Urothelium cell line (cell line): ENCODE results near the gene EEPD1.

Experiments
- DNase-seq: peaks from one replicate; pipeline ENCODE4 v3.0.0; 2011; ENCODE audit warnings: low spot score, mixed read lengths
- FAIRE-seq: peaks from 2 replicates; lab custom pipeline; 2011; peaks lifted over from hg19 to GRCh38; lab: Jason Lieb, UNC

Gene EEPD1

DNA sequence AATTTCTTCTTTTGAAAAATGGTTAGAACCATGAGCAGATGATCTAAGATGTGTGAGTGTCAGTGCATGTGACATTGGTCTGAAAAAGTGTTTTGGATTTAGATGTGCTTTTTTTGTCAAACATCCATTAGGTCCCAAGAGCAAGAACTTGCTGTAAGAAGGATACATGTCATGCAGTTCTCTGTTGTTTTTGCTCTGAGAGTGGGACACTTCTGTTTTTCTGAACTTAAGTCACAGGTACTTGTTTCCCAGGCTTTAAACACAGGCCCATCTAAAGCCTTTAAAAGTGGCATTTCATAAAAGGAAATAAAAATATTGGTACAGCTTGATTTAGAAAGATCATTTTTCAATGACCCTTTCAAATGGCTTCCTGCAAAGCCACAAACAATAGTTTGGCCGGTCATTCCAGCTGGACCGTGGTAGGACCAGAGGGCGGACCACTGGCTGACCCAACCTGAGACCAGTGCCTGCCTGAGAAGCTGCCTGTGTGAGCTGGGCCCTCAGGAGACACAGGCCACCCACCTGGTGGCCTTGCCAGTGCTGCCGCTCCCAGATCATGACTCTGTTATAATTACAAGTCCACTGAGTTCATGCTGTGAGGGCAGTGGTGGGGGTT is 92.7 kb downstream of the EEPD1 start:
- DNase-seq (no peak), FAIRE-seq (no peak)

DNA sequence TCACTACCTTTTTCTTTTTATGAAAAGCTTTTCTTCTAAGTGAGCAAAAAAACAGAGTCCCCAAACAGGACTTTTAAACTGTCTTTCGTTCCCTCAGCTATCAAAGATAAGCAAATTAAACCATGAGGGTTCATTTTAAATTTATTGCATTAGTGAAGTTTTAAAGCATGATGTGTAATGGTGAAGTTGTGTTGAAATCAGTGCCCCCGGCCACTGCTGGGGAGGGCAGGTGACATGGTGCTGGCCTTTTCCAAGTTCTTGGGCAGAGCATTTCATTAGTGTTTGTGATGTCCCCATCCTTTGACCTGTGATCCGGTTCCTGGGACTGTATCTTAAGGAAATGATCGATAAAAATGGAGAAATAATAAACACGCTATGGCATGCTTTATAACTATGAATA is 96.0 kb downstream of the EEPD1 start:
- FAIRE-seq (no peak), DNase-seq (no peak)

DNA sequence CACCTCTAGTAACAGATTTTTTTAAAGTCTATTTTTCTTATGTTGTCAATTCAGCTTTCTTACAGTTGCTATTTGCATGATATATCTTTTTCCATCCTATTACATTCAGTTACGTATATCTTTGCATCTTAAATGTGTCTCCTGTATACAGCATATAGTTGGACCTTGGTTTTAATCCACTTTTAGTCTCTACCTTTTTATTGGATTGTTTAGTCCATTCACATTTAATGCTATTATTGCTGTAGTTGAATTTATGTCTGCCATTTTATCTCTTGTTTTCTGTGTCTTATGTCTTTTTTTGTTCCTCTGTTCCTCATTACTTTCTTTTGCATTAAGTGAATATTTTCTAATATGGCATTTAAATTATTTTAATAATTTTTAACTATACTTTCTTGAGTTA is 100.6 kb downstream of the EEPD1 start:
- FAIRE-seq, result no peak
- DNase-seq, result no peak

DNA sequence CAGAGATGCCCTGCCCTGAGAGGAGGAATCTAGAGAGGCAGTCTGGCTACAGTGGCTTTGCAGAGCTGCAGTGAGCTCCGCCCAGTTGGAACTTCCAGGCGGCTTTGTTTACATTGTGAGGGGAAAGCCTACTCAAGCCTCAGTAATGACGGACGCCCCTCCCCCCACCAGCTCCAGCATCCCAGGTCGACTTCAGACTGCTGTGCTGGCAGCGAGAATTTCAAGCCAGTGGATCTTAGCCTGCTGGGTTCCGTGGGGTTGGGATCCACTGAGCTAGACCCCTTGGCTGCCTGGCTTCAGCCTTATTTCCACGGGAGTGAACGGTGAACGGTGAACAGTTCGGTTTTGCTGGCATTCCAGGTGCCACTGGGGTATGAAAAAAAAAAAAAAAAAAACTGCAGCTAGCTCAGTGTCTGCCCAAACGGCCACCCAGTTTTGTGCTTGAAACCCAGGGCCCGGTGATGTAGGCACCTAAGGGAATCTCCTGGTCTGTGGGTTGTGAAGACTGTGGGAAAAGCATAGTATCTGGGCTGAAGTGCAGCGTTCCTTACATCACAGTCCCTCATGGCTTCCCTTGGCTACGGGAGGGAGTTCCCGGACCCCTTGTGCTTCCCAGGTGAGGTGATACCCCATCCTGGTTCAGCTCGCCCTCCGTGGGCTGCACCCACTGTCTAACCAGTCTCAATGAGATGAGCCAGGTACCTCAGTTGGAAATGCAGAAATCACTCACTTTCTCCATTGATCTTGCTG is 105.6 kb downstream of the EEPD1 start:
- DNase-seq (peak; percentile 32), FAIRE-seq (peak; percentile 5)

DNA sequence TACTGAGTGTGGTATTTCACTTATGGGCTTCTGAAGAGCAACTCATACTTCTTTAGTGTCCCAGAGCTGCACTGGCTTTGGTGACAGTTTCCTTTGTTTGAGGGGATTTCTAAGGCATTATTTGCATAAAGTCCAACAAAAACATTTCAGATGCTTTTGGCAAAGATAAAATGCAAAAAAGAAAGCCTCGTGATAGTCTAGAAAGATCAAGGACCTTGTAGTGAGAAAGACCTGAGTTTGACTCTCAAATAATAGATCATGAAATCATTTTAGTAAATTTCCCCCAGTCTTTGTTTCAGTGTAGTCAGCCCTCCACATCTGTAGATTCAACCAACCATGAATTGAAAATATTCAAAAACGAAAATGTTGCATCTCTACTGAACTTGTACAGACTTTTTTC is 107.4 kb downstream of the EEPD1 start:
- DNase-seq (no peak), FAIRE-seq (no peak)

DNA sequence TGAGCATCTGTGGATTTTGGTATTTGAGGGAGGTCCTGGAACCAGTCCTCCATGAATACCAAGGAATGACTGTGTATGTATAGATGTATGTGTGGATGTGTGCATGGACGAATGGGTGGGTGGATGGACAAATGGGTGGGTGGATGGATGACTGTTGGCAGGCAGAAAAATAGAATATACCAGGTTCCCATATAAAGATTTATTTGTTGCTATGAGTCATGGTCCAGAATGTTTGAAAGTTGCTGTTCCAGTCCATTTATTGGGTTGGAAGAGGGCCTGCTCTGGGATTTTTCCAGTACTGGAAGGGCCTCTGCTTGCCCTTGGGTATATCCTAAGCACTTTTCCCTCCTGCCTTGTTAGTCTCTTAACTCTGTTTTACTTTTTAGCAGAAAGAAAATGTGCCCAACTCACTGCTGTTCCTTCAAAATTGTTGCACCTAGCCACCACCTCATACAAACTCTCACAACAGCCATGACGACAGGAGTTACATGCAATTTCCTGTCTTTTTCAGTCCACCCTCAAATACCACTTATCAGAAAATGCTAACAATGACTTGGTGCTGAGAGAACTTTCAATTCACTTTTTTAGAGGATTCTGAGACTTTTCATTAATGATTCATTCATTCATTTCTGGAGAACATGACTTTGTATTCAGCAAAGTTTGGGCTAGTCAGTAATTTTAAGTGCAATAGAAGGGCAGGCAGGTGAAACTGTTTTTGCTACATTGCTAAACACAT is 108.1 kb downstream of the EEPD1 start:
- FAIRE-seq (no peak), DNase-seq (no peak)

DNA sequence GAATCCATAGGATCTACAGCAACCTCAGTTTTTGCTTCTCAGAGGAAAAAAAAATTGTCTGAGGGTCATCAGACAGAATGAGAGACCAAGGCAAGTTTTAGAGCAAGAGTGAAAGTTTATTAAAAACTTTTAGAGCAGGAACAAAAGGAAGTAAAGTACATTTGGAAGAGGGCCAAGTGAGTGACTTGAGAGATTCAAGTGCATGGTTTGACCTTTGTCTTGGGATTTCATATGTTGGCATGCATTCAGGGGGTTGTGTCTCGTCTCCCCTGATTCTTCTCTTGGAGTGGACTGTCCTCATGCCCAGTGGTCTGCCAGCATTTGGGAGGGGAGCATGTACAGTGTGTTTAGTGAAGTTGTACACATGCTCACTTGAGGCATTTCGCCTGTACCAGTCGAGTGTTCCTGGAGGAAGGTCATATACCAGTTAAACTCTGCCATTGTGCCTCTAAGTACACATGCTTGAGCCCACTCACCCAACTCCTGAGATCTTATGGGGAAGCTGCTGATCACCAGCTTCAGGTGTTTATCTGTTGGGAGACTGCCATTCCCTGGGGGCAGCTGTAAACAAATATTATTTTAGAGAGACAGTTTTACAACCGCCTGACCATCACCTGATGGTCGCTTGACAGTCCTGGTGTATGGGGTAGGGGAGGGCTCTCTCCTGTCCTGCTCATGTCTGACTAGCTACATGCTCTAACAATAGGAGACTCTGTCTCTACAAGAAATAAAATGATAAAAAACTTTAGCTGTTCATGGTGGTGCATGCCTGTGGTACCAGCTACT is 109.4 kb downstream of the EEPD1 start:
- FAIRE-seq (peak; percentile 88), DNase-seq (no peak)

DNA sequence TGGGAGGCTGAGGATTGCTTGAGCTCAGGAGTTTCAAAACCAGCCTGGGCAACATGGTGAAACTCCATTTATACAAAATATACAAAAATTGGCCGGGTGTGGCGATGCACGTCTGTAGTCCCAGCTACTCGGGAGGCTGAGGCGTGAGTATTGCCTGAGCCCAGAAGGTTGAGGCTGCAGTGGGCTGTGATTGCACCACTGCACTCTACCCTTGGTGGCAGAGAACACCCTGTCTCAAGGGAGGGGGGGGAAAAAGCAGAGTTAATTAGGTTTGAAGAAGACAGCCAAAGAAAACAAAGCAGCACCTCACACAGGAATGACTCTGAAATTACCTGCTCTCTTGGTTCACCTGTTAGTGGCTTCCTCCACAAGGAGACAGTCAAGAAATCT is 110.0 kb downstream of the EEPD1 start:
- FAIRE-seq (no peak), DNase-seq (no peak)

DNA sequence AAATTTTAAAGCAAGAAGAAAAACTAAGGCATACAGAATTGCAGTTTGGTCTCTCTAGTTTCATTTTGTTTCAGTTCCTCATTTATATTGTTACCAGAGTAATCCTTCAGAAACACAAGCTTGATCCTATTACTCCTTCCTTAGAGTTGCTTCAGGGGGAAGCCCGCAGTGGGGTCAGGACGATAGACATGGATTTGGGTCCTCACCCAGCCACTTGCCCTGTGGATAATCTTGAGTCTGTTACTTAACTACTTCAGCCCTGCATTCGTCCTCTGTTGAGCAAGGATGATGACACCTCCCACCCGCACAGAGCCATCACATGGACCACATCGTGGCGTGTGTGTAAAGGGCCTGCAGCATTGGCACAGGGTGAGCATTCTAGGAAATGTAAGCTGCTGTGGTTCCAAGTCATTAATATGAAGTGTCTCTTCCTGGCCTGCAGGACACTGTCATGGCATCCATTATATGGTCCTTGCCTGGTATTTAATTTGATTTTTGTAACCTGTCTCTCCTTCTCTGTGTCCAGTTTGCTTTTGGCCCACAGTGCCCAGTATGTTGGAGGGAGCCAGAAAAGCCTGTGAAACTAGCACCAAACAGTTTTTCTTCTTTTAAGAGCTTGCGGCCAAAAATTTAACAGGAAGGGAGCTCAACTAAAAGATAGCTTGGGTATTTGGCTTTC is 111.2 kb downstream of the EEPD1 start:
- FAIRE-seq, result peak; percentile 80
- no peak for DNase-seq

DNA sequence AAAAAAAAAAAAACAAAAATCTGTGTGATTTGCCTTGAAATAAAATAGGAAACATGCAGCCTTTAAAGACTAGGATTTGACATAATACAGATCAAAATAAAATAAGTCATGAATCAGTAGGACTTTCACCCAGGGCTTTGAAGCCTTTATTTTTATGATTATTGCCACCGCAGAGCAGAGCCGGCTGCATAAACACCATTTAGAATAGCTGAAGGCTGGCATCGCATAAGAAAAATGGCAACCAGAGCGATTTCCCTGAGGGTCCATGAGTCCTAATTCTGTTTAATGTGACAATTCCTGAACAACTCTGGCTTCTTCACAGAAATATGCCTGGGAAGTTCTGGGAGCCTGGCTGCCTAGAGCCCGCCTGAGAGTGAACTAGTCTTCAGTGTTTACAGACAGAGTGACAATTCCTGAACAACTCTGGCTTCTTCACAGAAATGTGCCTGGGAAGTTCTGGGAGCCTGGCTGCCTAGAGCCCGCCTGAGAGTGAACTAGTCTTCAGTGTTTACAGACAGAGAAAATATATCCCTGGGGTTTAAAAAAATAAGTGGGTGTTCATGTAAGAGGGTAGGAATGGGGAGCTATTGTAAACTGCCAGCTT is 112.0 kb downstream of the EEPD1 start:
- FAIRE-seq (no peak), DNase-seq (no peak)

DNA sequence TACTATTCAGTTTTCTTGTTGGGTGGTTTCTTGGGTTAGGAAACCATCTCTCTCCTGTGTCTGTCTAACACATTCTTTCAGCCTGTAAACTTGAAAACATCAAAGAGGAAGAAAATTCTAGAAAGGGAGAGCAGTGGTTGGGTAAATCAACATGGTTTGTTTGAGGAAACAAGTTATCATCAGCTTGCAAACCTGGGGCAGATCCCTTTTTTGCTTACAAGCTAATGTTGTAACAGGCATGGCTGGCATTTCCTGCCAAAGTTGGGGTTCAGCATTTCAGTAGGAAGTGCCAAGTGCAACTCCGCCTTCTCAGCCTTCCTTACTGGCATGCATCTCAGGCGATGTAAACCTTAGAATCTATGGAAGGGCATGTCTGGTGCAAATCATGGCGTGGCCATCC is 112.6 kb downstream of the EEPD1 start:
- no peak for FAIRE-seq
- DNase-seq, result no peak

DNA sequence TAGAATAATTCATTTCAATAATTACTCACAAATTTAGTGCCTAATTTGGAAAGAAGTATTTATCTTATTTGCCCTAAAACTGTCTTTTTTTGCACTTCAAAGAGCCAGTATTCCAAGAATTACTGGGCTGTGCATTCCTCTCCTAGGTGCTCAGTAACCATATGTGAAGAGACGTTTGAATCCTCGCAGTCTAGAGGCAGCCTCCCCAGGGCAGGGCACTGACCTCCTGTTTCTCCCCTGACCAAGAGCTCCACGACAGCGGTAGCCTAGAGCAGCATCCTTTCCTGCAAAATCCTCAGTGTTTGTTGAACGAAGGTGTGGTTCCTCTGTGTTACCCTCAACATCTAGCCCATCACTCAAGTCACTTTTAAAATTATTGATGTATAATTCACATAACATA is 113.1 kb downstream of the EEPD1 start:
- FAIRE-seq (no peak), DNase-seq (no peak)

DNA sequence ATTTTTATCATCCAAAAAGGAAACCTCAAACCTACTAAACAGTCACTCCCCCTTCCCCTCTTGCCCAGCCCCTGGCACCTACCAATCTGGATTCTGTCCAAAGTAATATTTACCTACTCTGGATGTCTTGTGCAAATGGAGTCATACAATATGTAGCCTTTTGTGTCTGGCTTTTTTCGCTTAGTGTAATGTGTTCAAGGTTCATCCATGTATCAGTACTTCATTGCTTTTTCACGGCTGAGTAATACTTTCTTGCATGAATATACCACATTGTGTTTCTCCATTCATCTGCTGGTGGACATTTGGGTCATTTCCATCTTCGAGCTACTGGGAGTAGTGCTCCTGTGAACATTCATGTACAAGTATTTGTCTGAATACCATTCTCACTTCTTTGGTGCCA is 113.6 kb downstream of the EEPD1 start:
- DNase-seq (no peak), FAIRE-seq (no peak)

DNA sequence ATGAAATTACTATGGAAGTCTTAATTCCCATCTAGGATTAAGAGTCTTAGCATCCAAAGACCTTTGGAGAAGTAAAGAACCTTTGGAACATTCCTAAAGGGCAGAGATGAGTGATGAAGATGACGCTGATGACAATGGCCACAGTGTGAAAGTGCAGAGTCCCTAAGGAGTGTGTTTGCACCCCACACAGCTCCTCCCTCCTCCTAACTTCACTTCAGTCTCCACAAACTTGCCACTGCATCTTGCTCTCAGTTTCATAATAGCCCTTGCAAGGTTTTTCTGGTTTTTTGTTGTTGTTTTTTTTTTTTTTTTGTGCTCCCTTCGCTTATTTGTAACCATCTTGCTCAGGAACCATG is 119.1 kb downstream of the EEPD1 start:
- FAIRE-seq (no peak), DNase-seq (no peak)

DNA sequence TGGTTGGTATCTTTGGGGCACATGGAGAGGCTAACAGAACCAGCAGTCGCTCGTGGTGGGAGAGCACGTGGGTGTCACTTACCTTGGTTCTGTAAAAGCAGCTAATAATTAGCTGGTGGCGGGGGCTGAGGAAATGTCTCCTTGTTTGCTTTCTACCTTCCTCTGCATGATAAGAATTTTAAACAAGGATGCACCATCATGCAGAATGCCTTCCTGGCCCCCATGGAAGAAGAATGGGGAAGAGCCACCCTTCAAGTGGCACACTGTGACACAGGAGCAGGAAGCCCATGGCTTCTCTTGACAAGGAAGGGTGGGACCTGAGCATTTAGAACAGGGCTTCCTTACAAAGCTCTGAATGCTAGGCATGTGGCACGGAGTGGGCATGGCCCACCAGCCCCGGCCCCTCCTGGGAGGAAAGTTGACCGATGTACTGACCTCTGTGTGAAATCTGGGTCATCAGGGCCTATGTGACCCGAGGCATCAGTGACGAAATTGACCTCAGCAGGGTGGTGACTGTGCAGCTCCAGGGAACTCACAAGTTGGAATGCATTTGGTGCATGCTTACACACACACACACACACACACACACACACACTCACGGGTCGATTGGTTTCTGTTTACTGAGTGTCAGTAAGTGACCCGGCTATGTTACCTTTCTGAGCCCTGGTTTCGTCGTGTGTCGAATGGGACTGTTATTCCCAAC is 119.7 kb downstream of the EEPD1 start:
- FAIRE-seq (peak; percentile 84), DNase-seq (no peak)

DNA sequence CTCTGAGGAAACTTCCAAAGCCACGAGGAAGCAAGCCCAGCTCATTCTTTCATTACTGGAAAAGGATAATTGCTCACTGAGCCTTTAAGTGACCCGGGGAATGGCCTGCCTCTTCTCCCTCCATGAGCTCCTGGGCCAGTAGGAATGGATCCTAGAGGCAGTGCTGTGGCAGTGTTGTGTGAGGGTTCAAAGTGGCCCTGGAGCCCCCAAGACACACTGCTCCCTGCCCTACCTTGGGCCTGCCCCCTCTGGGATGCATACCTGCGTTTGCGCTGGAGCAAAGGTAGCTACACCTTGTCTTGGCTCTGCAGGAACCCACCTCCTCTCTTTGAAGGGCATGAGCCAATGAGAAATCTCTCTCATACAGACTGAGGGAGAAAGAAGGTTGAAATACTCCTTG is 120.8 kb downstream of the EEPD1 start:
- DNase-seq, result no peak
- no peak for FAIRE-seq

DNA sequence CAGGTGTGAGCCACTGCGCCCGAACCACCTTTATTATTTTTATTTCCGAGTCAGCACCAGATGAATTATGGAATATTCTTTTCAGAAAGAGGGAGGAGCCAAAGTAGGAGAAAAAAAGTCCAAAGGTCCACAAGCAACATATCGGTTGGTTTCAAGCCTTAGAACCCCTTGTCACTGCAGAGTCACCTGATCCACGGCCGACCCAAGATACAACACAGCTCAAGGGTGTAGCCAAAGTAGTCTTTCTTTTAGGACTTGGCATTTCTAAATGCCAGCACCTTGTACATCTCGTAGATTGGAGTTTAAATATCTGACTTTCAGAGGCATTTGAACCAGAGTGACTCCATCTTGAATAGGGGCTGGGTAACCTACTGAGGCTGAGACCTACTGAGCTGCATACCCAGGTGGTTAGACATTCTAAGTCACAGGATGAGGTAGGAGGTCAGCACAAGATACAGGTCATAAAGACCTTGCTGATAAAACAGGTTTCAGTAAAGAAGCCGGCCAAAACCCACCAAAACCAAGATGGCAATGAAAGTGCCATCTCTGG is 122.8 kb downstream of the EEPD1 start:
- DNase-seq, result no peak
- FAIRE-seq, result no peak

DNA sequence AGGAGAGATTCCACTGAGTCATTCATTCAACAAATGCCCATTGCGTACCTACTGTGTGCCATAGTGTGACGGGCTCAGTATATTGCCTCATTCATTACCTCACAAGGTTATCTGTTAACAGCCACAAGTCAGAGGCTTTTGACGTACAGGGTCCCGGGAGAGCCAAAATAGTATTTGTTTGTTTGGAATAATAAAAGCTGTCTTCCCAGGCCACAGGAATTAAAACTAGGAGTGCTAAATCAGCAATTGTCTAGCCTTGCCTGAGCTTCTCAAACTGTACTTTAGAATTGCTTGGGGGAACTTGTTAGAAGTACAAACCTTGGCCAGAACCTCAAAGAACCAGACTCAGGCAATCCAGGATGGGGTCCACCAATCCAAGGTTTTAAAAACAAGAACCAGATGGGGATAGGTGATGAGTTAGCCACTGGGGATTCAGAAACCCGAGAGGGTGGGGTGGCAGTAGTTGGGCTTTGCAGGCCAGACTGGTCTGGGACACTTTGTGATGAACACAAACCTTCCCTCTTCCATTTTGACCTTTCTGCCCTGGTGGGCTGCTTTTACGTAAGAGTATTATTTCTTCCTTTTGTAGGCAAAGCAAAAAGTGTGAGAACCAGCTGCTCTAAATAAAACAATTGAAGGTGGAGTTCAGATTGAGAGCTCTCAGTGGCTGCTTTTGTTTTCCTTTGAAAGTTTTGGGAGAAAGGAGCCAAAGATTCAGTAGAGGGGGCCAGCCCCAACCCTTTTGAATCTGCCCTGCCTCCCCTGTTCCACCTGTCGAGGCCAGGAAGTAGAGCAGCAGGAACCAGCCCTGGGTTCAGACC is 123.6 kb downstream of the EEPD1 start:
- no peak for FAIRE-seq

DNA sequence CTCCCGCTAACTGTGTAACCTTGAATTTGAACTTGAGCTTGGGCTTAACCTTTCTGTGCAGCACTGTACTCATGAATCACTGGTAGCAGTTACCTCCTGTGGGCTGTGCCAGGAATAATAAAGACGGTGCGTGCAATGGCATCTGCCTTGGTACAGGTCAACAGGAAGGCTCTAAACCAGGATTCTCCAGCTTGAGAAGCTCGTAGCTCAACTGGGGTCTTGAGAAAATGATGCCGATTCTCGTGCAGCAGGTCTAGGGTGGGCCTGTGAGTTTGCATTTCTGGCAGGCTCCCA is 124.1 kb downstream of the EEPD1 start:
- DNase-seq (no peak), FAIRE-seq (no peak)

More for the DNA sequence above, 123.6 kb downstream of the EEPD1 start:
- DNase-seq, result no peak
